Measurements from ENCODE around the gene TMEM204. TPM values are rescaled to one million over a fixed set of nuclear protein-coding genes. Genes with fewer than 3 reads are reported as not detected.

The TMEM204 gene
- total RNA-seq, 4 donors from 2014 or later = 7.6 to 26.6 (median 18.8) TPM

GRCh38 chr16:1509307-1510221 is 23.9 kb upstream of the TMEM204 start:
- Histone ChIP-seq H3K27ac (no peak overlapping the region), H3K4me3 (no peak overlapping the region), H3K36me3 (peaks cover 44% of the 10 kb centered on the region), H3K27me3 (no peaks in the 10 kb centered on the region), H3K9me3 (no peaks in the 10 kb centered on the region), H3K4me1 (no peaks in the 10 kb centered on the region)
- no peak for DNase-seq (ENCODE audit: low spot score in 2 of 2)
- 73% methylated on average over 16 of the region's 44 CpGs for WGBS
- TF ChIP-seq EP300 (IDR thresholded peaks at IDR 0.05) (no peak), CTCF (IDR thresholded peaks at IDR 0.05) (no peak), POLR2A (IDR thresholded peaks at IDR 0.05) (no peak), POLR2AphosphoS5 (IDR thresholded peaks at IDR 0.05) (no peak)

- TF ChIP-seq EP300 (IDR thresholded peaks at IDR 0.05) (no peak), POLR2AphosphoS5 (IDR thresholded peaks at IDR 0.05) (no peak), CTCF (IDR thresholded peaks at IDR 0.05) (no peak), POLR2A (IDR thresholded peaks at IDR 0.05) (no peak)
- Histone ChIP-seq H3K9me3 (no peaks in the 10 kb centered on the region), H3K27ac (no peak overlapping the region), H3K27me3 (no peaks in the 10 kb centered on the region), H3K36me3 (peaks cover 41% of the 10 kb centered on the region), H3K4me3 (no peak overlapping the region), H3K4me1 (no peaks in the 10 kb centered on the region)
- no peak for DNase-seq (ENCODE audit: low spot score in 2 of 2)
- 81% methylated on average over 10 of the region's 10 CpGs for WGBS
These were observed 23.2 kb upstream of the TMEM204 start for GRCh38 chr16:1510272-1510671.

GRCh38 chr16:1510941-1511351 is 22.5 kb upstream of the TMEM204 start:
- Histone ChIP-seq H3K36me3 (peaks cover 36% of the 10 kb centered on the region), H3K4me1 (no peaks in the 10 kb centered on the region), H3K27me3 (no peaks in the 10 kb centered on the region), H3K9me3 (no peaks in the 10 kb centered on the region), H3K27ac (no peak overlapping the region), H3K4me3 (no peak overlapping the region)
- TF ChIP-seq CTCF (IDR thresholded peaks at IDR 0.05) (no peak), EP300 (IDR thresholded peaks at IDR 0.05) (no peak), POLR2AphosphoS5 (IDR thresholded peaks at IDR 0.05) (no peak), POLR2A (IDR thresholded peaks at IDR 0.05) (no peak)
- DNase-seq (ENCODE audit: low spot score in 2 of 2) = no peak
- WGBS = 100% methylated on average over 10 of the region's 26 CpGs

- Histone ChIP-seq H3K9me3 (no peaks in the 10 kb centered on the region), H3K27me3 (no peaks in the 10 kb centered on the region), H3K27ac (no peak overlapping the region), H3K36me3 (peaks cover 27% of the 10 kb centered on the region), H3K4me3 (no peak overlapping the region), H3K4me1 (no peaks in the 10 kb centered on the region)
- WGBS = 75% methylated on average over 30 of the region's 30 CpGs
- DNase-seq (ENCODE audit: low spot score in 2 of 2) = no peak
- no peak for TF ChIP-seq EP300 (IDR thresholded peaks at IDR 0.05)
- TF ChIP-seq POLR2A (IDR thresholded peaks at IDR 0.05) = no peak
- no peak for TF ChIP-seq CTCF (IDR thresholded peaks at IDR 0.05)
- no peak for TF ChIP-seq POLR2AphosphoS5 (IDR thresholded peaks at IDR 0.05)
These were observed 21.6 kb upstream of the TMEM204 start for GRCh38 chr16:1511662-1512569.

- H3K4me3 ChIP-seq = no peak overlapping the region
- no peaks in the 10 kb centered on the region for H3K4me1 ChIP-seq
- H3K27ac ChIP-seq = no peak overlapping the region
- peaks cover 23% of the 10 kb centered on the region for H3K36me3 ChIP-seq
- 71% methylated on average over 15 of the region's 15 CpGs for WGBS
- no peak for DNase-seq (ENCODE audit: low spot score in 2 of 2)
- H3K9me3 ChIP-seq = no peaks in the 10 kb centered on the region
- H3K27me3 ChIP-seq = no peaks in the 10 kb centered on the region
- TF ChIP-seq POLR2A (IDR thresholded peaks at IDR 0.05) (no peak), CTCF (IDR thresholded peaks at IDR 0.05) (no peak), EP300 (IDR thresholded peaks at IDR 0.05) (no peak), POLR2AphosphoS5 (IDR thresholded peaks at IDR 0.05) (no peak)
These were observed 20.7 kb upstream of the TMEM204 start for GRCh38 chr16:1512774-1513173.

Data from suprapubic skin (tissue), 4 donors.